GM21723 (cell line): ENCODE results near the gene NEURL1.

Source experiments
- ATAC-seq: cut with Tn5 transposase; IDR thresholded peaks from one replicate; pipeline ENCODE4 v1.9.1; 2021; ENCODE audit warnings: mild to moderate bottlenecking, moderate library complexity; ENCODE audit not compliant: unreplicated experiment

Gene NEURL1

DNA sequence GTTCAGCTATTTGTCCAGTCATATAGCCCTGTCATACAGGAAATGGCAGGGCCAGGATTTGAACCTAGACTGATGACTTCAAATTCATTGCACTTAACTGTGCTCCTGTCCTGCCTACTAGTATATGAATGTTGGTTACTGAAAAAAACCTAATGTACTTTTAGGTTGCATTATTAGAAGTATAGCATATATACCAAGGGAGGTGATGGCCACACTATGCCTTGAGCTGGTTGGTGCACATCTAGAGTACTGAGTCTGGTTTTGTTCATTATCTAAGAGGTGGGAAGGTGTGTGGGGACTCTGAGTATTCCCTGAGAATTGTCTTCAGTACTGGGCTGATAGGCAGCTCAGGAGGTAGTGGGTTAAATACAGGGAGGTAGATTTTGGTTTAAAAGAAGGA lies 88.0 kb downstream of the NEURL1 start:
- no peak for ATAC-seq

DNA sequence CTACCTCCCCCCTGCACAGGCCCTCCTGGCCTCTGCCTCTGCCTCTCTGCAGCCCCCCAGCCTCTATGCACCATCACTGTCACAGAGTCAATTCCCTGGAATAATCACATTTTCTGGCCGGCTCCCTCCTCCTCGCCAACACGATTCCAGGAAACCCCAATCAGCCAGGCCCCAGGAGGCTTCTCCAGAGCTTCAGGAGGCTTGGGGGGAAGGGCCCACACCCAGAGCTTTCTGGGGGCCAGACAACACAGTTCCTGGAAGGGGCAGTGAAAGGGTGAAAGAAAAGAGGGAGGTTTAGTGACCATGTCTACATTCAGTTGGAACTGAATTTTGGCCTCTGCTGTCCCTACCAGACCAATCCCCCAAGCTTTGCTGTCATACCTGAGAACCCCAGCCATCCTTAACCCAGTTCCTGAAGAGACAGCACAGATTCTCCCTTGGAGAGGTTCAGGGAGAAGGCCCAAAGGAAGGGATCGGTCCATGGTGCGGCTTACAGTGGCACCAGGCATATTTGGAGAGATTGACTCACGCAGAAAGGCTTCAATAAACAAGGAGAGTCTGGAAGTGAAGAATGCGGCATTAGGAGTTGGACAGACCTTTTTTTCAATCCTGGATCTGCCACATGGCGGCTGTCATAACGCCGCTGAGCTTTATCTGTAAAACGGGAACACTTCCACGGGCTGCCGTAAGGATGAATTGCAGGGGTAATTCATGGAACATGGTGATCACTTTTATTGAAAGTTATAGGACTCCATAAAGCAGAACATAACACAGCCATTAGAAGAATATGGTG lies 89.0 kb downstream of the NEURL1 start:
- no peak for ATAC-seq

DNA sequence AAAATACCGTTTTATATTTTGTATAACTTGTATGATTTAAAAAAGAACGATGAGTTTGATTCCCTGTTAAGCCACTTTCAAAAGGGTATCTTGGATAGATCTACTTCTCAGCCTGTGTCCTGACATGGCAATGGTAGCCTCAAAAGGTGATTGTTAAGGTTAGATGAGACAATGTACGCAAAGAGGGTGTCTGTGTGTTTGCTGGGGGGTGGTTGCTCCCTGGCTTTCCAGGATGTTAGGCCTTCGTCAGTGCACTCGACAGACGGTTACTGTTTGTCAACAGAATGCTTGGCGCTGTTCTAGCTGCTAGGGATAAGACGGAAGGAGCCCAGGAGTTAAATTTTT lies 90.3 kb downstream of the NEURL1 start:
- no peak for ATAC-seq

DNA sequence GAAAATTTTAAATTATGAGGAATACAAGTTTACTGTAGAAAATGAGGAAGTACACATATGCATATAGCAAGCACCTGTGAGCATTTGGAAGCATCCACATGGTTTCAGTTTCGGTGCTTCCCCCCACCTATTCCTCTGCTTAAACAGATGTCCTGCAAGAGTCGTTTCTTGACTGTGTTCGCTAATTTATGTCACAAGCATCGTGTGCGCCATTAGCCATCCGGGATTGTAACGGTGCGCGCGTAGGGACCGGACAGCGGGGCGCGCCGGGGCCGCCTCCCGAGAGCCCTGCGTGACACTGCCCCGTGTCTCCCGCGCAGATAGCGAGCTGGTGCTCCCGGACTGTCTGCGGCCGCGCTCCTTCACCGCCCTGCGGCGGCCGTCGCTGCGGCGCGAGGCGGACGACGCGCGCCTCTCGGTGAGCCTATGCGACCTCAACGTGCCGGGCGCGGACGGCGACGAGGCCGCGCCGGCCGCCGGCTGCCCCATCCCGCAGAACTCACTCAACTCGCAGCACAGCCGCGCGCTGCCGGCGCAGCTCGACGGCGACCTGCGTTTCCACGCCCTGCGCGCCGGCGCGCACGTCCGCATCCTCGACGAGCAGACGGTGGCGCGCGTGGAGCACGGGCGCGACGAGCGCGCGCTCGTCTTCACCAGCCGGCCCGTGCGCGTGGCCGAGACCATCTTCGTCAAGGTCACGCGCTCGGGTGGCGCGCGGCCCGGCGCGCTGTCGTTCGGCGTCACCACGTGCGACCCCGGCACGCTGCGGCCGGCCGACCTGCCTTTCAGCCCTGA lies 90.9 kb downstream of the NEURL1 start:
- no peak for ATAC-seq

DNA sequence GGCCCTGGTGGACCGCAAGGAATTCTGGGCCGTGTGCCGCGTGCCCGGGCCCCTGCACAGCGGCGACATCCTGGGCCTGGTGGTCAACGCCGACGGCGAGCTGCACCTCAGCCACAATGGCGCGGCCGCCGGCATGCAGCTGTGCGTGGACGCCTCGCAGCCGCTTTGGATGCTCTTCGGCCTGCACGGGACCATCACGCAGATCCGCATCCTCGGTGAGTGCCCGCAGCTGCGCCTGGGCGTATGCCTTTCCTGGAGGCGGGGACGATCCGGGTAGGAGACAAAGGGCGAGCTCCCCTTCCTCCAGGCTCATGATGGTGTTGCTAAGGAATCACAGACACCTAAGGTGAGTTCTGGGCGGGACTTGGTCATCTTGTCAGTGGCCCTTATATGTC lies 91.5 kb downstream of the NEURL1 start:
- no peak for ATAC-seq

DNA sequence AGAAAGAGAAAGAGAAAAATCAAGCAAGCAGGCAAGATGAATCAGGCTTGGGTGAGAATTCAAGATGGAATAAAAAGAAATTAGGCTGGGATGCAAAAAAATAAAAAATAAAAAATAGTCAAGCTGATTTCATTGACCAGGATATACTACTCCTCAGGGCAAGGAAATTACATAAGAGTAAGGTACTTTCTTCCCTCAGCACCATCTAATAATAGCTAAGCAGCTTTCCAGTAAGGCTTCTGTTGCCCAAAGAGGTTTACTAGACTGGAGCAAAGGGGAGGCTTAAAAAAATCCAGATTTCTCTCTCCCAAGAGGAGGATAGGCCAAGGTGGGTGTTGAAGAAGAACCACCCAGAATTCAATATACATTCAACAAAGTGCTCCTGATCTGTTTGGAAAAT lies 93.6 kb downstream of the NEURL1 start:
- ATAC-seq, result no peak

DNA sequence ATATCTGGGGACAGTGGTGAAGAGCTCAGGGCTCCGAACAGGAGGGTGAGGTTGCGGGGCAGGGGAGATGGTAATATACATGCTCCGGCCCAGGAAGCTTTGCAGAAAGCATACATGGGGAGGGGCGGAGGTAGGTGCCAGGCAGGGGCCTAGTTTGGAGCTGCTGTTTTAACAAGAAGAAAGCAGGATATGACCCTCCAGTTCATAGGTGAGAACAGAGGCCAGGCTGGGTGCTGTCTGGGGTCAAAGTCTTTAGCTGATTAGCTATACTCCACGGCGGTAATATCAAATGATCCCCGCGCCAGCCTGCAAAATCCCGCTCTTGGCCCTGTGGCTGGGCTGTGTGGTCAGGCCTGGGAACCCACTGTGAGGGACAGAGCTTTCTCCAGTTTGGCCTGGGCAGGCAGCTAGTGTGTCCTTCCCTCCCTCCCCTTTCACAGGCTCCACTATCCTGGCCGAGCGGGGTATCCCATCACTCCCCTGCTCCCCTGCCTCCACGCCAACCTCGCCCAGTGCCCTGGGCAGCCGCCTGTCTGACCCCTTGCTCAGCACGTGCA lies 95.6 kb downstream of the NEURL1 start:
- ATAC-seq, result no peak

DNA sequence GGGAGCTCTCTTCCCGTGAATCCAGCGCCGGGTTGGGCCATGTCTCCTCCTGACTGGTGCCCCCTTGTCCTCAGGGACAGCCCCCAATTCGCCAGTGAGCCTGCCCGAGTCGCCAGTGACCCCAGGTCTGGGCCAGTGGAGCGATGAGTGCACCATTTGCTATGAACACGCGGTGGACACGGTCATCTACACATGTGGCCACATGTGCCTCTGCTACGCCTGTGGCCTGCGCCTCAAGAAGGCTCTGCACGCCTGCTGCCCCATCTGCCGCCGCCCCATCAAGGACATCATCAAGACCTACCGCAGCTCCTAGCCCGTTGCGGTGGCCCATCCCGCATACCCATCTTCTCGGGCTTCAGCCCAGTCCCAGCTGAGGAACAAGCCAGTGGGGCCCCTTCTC lies 96.6 kb downstream of the NEURL1 start:
- ATAC-seq, result no peak

DNA sequence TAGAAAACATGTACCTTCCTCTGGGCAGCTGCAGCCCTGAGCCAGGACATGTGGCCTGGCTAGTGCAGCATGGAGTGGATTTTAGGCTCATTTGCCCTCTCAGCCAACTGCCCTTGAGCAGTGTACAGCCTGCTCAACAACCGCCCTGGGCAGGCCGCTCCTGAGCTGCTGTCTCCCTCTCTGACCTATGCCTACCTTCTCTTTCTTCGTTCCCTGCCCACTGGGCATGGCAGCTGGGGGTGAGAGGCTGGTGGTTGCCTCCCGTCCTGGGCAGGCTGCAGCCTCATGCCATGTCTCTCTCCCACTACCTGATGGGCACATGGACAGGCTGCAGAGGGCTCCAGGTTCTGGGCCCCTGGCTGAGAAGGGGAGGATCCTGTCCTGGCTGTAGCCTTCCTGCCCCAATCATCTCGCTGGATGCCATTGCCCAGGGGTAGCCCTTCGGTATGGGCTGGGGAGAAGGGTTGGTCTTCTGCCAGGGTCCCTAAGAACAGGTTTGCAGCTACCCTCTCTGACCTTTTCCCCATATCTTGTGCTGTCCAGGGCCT lies 97.3 kb downstream of the NEURL1 start:
- ATAC-seq, result no peak

DNA sequence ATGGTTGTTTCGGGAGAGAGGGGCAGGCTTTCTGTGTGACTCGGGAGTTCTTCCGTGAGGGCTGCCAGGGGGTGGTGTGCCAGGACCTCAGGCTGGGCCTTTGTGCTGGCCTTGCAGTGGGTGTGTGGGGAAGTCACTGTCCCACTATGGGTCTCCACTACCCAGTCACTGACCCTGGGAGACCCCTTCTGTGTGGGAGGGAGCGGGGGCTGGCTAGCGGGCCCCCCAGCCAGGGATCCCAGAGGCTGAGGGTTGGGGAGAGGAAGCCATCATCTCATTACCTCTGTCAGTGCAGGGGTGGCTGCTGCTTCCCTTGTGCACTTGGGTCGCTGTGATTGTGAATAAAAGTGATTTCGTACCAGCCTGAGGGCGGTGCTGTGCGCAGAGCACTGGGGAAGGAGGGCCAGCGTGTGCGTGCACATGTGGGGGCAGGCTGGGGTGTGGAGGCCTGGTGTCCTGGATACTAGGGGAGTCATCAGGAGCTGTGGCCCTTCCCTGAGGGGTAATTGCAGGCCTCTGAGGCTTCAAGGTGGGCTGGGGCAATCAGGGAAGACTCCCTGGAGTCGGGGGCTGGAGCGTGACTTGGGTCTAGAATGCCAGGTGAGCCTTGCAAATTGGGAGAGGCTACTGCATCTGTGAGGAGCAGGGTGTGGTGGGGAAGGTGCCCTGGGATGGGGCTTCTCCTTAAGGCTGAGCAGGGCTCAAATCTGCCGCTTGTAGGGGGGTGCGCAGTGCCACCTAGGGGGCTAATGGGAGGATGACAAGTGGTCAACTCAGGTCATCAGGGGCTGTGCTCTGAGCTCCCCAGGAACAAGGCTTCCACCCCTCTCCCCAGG lies 98.9 kb downstream of the NEURL1 start:
- ATAC-seq, result peak; percentile 72

DNA sequence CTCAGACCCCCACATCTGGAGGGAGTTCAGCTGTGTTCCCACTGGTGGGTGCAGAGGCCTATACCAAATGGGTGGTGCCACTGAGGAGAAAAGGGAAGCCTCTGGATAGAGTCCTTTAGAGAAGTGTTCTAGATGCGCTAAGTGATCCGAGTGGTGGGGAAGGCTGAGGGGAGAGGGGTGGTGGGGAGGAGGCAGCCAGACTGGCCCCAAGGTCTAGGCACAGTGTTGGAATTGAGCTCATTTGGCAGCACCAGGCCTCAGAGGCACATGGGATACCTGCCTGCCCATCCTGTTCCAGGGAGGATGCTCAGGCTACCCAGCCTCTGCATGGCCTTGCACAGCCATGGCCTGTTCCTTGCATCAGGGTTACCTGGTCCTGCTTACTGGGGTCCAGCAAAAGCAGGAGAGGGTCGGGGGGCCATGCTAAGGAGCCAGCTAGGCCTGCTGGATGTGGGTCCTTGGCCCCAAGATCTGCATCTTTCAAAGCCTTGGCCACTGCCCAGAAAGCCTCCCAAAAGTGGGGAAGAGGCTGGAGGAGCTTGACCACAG lies 99.6 kb downstream of the NEURL1 start:
- ATAC-seq, result no peak

DNA sequence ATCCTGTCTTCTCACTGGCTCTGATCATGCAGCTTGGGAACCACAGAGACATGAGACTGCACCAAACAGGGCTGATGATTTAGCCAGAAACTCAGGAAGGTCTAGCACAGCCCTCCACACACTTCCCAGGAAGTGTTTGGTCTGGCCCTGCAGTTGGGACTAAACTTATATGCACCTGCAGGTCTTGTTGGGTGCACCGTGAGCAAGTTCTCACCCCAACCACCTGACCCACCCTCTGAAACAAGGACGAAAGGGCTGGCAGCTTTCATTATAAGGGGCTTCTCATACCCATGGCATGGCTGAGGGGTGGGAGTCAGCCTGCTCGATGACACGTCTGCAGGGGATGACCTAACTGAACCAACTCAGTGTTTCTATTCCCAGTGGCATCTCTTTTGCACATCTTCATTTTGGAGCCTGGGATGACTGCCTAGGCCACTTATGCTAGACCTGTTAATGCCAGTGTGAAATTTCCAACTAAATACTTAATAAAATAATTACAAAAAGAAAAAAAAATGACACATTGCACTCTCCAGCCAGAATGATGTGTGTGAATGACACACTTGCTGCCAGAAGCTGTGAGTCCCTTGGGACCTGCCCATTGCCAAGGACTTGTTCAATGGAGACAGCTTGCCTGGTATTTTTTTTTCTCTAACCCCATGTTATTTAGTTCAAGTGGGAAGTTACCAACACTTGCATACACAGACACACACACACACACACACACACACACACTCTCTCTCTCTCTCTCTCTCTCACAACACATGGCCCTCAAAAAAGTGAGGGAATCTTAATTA lies 102.6 kb downstream of the NEURL1 start:
- no peak for ATAC-seq

DNA sequence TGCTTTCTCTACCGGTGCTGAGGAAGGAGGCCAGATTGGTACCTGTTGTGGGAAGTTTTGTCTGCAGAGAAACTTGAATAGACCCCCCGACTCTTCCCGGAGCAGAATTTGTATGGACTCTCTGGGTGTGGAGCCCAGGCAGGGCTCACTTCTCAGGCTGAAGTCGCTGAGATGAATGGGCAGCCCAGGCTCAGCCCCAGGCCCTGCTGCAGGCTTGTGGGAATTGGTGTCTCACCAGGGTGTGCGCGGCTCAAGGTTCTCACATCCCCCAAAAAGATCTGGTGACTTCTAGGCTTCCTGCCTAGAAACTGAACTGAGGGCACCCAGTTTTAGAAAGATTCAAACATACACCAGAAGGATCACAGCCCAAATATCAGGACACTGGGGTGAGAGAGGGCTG lies 103.5 kb downstream of the NEURL1 start:
- no peak for ATAC-seq

DNA sequence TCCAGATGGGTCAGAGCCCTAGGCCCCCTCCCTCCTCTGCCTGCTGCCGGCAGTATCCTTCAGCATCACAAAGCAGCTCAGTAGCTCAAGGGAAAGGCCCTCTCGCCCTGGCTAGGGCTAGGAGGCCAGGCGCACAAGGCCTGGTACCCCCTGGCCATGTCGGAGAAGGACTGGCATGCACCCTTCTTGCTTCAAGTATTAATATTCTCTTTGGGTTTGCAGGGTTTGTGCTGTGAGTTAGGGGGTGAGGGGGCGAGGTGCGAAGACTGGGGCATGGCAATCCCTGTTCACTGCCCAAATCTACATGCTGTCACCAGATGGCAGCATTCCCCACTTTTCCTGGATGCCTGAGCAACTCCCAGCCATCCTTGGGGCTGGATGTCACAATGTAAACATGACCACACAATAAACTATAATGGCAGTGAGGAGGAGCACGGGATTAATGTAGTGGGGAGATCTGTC lies 105.2 kb downstream of the NEURL1 start:
- ATAC-seq, result no peak

DNA sequence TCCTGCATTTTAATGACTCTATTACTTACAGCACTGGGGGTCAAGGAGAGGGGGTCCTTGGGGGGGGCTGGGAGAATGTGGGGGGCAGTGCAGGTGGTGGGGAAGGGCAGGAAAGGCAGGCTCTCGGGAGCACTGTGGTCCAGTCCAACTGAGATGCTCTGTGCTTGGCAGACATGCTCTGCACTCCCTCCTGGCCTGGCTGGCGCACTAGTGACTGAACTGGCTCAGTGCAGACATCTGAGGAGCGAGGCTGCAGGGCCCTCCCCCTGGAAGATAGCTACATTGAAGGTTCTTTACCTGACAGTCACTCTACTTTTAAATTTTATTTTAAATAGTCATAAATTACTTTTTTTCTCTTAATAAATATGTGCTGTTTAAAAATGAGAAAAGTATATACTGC lies 105.7 kb downstream of the NEURL1 start:
- no peak for ATAC-seq

DNA sequence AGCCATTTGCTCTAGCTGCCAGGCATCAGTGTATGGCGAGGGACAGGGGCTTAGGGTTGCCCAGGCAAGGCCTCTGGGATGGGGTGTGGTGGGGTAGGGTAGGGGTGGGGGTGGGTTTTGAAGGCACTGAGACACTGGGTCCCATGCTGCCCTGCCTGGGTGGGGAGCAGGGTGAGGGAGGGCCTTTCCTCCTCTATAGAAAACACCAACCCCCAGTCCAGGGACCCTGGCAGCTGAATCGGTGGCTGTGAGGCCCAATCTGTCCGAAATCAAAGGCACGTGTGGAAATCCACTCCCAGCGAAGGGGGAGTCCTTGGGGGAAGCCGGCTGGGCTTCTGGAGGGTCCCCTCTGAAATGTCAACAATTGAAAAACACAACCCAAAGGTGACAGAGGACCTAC lies 106.4 kb downstream of the NEURL1 start:
- ATAC-seq, result no peak

DNA sequence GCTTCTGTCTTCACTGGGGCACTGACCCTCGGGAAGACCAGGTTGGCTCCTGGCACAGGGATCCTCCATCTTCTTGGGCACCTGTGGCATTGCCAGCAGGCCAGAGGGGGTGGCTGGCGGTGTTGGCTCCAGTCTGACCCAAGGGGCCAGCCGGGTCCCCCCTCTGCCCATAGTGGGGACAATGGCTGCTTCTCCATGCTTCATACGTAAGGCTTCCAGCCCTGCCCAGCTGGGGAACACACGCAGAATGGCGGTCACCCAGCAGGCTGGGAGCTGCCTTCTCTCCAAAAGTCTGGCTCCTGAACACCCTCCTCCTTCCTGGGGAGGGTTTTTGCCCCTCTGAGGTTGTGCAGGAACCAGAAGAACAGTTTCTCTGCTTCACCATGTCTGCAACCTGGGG lies 106.8 kb downstream of the NEURL1 start:
- ATAC-seq, result no peak

DNA sequence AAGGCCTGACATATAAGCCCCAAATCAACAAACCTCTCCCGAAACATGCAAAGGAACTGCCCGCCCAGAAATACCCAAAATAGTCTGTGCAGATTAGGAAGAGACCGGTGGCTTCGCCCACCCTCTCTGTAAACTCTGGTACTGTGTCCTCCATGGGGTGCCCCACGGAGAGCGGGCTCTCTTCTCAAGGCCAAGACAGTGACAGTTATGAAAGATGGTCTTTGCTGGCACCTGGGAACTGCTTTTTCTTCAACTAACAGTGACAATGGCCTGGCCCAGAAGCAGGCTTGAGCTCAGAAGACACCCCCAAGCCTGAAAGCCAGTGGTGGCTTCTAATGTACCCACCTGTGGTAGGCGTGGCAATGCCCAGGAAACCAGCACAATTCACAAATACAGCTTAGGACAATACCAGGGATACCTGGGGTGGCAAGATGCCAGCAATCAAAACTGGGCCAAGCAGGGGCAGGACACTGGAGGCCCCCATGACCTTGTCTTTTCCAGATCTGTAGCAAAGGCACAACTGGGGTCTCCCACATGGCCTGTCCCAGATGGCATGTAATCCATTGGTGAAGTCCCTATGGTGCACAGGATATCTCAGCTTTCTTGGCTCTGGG lies 107.6 kb downstream of the NEURL1 start:
- ATAC-seq, result no peak
